CD4-positive, alpha-beta T cell treated with Interleukin-4 for 4 hours (primary cell): Measurements from ENCODE around the gene RUFY1.
"Not testable (repeated sequence)": the region's sequence is repeated elsewhere in the genome, so short reads cannot be mapped to it uniquely, and the experiment has no call there.

Experiments
- DNase-seq: peaks from one replicate; pipeline ENCODE4 v3.0.0-alpha.2; 2020

The RUFY1 gene

GRCh38 chr5:179542170-179542569 is 8.2 kb upstream of the RUFY1 start:
- DNase-seq, result no peak

GRCh38 chr5:179543275-179543674 is 7.1 kb upstream of the RUFY1 start:
- not testable (repeated sequence) for DNase-seq

- no peak for DNase-seq
Observed at GRCh38 chr5:179553006-179553405, 2.7 kb downstream of the RUFY1 start.

GRCh38 chr5:179553875-179554274 is 3.5 kb downstream of the RUFY1 start:
- DNase-seq, result no peak

GRCh38 chr5:179554981-179555380 is 4.6 kb downstream of the RUFY1 start:
- no peak for DNase-seq

- not testable (repeated sequence) for DNase-seq
Observed at GRCh38 chr5:179558261-179558799, 8.0 kb downstream of the RUFY1 start.

- DNase-seq, result no peak
Observed at GRCh38 chr5:179558932-179559283, 8.6 kb downstream of the RUFY1 start.

- peak; percentile 93 for DNase-seq
Observed at GRCh38 chr5:179559284-179560252, 9.2 kb downstream of the RUFY1 start.

- DNase-seq, result no peak
Observed at GRCh38 chr5:179564526-179564925, 14.2 kb downstream of the RUFY1 start.

GRCh38 chr5:179568721-179569120 is 18.4 kb downstream of the RUFY1 start:
- DNase-seq, result no peak

- no peak for DNase-seq
Observed at GRCh38 chr5:179572386-179572785, 22.0 kb downstream of the RUFY1 start.

- no peak for DNase-seq
Observed at GRCh38 chr5:179577286-179577960, 27.1 kb downstream of the RUFY1 start.

GRCh38 chr5:179585941-179586401 is 35.6 kb downstream of the RUFY1 start:
- DNase-seq, result no peak

- DNase-seq, result no peak
Observed at GRCh38 chr5:179588166-179588565, 37.8 kb downstream of the RUFY1 start.

GRCh38 chr5:179595916-179596315 is 45.6 kb downstream of the RUFY1 start:
- DNase-seq, result no peak

GRCh38 chr5:179596421-179596820 is 46.1 kb downstream of the RUFY1 start:
- DNase-seq, result no peak

- DNase-seq, result no peak
Observed at GRCh38 chr5:179599100-179599499, 48.7 kb downstream of the RUFY1 start.

GRCh38 chr5:179599566-179599965 is 49.2 kb downstream of the RUFY1 start:
- DNase-seq, result no peak

GRCh38 chr5:179599973-179600372 is 49.6 kb downstream of the RUFY1 start:
- no peak for DNase-seq

- DNase-seq, result no peak
Observed at GRCh38 chr5:179601871-179602625, 51.7 kb downstream of the RUFY1 start.

GRCh38 chr5:179603308-179603707 is 53.0 kb downstream of the RUFY1 start:
- no peak for DNase-seq

GRCh38 chr5:179605026-179605833 is 54.9 kb downstream of the RUFY1 start:
- DNase-seq, result no peak
